GM18873 (cell line): ENCODE data around the gene ANXA9.

Experiments used
- ATAC-seq: cut with Tn5 transposase; IDR thresholded peaks from one replicate; pipeline ENCODE4 v1.9.1; 2021; ENCODE audit warnings: mild to moderate bottlenecking, moderate library complexity, moderate number of reproducible peaks; ENCODE audit not compliant: unreplicated experiment, low FRiP score

Gene ANXA9

DNA sequence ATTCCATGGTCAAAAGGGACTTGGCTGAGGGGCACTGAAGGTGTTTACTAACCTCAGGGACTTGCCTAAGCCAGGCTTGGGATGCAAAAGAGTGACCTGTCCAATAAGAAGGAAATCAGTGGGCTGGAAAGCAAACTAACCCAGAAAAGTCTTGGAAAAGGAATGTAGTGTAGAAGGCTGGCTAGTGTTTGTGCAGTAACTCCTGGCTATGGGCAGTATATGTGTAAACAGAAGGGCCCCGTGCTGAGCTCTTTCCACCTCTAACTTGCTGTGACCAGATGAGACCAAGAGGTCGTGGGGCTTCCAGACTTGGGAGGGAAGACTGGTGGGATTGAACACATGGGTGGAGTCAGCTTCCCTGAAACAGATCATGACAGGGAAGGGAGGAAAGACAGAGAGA is 20.5 kb downstream of the ANXA9 start:
- ATAC-seq = no peak

DNA sequence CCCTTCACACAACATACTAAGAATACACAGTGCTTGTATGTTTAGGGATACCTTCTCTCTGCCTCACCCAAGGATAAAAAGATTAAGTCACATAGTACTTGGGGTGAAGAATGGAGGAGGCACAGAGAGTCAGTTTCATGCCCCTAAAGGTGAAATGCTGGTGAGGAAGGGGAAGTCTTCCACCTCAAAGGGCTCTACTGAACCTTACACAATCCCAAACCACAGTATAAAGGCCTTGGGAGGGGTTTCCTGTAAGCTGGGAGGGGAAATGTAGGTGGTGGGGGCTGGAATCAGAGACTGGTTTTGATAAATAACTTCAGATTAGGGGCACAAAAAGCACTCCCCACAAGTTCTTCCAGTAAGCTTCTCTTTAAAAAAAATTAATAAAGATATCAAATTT is 21.1 kb downstream of the ANXA9 start:
- no peak for ATAC-seq

DNA sequence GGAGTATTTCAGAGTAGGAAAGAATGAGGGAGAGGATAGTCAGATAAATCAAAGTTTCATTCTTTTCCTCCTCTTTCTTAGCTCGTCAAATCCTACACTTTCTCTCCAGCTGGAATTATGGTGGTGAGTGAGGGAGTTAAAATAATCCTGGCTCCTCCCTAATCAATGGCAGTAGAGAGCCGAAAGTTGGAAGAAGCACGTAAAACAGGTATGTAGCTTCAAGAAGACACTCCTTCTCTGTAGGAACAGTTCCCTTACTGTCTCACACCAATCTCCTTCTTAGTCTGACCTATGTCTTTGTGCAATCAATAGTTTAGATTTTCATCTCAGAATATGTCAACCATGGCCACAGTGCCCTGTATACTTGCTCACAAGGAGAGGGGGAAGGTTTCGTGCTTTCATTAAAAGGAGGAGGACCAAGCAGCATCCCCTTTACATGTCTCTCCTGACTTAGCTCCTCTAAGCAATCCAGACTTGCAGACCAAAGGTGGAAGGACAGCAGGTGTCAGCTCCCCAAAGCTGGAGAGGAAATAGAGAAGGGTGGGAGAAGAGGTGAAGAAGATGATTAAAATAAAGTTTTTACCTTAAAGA is 23.7 kb downstream of the ANXA9 start:
- ATAC-seq = no peak

DNA sequence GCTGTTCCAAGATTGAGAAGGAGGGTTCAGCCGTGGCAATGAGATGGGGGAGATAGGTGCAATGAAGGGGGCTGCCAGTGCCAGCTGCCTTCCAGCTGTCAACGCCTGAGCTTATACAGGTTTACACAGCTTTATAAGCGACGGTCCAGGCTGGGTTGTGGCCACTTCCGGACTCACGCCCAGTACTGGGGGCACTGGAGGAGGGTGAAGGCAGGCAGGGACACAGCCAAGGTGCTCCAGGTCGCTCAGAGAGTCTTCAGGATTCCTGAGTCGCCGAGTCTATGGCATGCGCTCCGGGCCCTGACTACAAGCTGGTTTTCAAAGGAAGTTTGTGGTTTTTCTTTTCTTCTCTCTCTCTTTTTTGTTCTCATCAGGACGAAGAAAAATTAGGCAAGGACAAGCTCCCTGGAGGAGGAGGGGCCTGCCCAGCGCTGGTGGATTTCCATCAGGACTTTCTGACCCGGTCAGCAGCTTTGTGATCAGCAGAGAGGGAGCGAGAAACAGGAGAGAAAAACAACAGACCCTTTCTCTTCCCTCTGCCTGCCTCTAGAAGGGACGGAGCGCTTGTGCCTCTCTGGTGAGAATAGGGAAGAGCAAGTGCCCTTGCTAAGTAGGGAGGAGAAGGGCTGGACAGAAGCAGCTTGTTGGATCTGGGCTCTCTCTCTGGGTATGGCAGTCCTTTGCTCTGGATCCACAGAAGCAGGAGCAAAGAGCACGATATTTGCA is 24.4 kb downstream of the ANXA9 start, which contains the start of gene MINDY1:
Gene MINDY1, minus strand, starts transcription at position 576 of the 726 bp plus-strand sequence. CDS start 4,285 bp downstream, outside the sequence.
- no peak for ATAC-seq

DNA sequence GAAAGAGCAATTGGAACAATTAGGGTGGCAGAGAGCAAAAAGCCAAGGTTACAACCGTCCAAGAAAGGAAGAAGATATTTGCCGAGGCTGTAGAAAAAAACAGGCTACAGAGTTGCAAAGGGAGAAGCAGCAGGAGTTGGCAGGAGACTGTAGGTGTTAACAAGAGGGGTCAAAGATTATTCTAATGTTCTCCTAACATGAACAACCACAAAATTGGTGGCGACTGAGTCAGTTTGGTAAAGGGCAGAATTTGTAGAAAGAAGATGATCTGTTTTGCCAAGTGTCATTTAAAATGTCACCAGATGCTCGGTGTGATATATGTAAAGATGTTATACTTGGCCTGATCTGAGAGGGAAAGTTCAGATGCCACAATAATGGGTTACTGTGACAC is 25.8 kb downstream of the ANXA9 start:
- no peak for ATAC-seq

DNA sequence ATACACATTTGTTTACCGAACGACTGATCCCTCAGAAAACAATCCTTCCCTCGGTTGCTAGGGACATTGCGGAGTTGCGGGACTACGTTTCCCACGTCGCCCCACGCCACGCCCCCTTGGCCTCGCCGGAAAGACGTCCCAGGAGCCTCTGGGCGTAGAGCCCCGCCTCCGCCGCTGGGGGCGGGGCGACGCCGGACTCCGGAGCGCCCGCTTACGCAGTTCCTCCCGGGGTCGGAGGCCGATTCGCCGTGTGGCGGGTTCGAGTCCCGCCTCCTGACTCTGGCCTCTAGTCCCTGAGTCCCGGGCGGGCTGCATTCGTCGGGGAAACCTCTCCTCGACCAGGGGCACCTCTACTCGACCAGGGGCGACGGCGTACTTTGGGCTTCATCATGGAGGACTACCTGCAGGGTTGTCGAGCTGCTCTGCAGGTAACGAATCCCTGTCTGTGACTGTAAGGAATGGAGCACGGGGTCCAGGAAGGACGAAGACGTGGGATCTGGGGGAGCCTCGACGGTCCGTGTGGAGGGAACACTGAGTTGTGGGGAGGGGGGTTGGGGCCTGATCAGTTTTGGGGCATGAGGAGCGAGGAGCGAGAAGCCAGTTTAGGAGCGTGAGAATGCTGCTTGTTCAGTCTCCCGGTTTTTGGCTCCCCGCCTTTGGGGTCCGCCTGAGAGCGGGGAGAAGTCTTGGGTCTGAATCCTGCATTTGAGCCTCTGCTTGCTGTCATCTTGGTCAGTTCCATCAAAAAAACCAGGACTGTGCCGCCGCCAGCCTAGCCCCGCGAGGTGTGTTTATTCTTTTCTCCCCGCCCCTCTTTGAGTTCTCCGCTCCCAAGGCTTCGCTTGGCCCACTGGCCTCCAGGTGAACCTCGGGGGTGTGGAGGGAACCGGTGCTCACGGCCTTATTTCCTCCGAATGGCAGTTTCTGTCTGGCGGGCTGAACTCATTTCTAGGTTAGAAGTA is 26.4 kb downstream of the ANXA9 start, which contains the start of gene PRUNE1:
Gene PRUNE1, plus strand, starts transcription at position 206 of the 962 bp plus-strand sequence. Its CDS starts 184 bp downstream, at position 390.
- no peak for ATAC-seq

DNA sequence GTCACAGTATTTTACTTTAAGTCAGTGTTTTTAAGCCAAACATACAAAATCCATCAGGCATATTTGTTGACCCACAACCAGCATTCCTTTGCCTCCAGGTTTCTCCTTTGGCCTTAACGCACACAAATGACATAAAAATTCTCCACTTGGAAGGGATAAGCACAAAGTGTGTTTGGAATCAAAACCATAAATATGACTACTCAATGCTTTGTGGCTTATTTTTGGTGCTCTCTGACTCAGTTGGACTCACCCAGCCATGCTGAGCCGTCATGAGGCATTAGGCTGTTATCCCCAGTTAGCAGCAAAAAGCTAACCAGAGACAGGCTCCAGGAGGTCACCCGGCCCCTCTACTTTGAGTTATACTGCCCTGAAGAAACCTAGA is 27.1 kb downstream of the ANXA9 start:
- no peak for ATAC-seq

DNA sequence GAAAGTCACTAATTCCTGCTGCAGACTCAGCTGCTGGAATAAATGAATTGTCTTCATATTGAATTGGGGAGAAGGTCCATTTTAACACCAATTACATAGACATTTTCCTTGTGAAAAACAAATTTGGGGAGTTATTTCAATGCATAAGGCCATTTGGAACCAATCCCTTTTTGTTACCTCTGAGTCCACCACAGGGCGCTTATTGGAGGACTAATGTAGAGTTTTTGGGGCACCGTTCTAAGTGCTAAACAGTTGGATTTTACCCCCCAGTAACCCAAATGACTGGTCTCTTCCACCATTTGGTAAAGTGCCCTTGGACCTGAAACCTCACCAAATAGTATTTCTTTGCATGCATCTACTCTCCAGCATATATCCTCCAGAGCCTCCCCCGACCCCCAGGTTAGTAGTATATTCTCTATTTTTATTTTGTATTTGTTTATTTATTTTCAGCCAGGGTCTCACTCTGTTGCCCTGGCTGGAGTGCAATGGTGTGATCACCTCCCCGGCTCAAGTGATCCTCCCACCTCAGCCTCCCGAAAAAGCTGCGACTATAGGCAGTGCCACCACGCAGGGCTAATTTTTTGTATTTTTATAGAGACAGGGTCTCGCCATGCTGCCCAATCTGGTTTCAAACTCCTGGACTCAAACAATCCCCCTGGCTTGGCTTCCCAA is 27.7 kb downstream of the ANXA9 start:
- no peak for ATAC-seq

DNA sequence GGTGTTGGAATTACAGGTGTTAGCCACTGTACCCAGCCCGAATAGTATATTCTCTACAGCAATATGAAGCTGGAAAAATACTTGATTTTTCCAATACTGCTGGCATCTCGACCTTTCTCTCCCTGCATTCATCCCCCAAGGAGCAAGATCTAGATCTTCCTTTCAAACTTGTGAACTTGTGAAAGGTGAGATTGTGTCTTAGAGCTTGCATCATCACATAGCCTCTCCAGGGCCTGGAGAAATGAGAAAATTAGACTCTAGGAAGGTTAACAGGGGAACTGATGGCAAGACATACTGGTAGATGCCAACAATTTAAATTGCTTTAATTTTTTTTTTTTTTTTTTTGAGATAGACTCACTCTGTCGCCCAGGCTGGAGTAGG is 28.2 kb downstream of the ANXA9 start:
- ATAC-seq = no peak

DNA sequence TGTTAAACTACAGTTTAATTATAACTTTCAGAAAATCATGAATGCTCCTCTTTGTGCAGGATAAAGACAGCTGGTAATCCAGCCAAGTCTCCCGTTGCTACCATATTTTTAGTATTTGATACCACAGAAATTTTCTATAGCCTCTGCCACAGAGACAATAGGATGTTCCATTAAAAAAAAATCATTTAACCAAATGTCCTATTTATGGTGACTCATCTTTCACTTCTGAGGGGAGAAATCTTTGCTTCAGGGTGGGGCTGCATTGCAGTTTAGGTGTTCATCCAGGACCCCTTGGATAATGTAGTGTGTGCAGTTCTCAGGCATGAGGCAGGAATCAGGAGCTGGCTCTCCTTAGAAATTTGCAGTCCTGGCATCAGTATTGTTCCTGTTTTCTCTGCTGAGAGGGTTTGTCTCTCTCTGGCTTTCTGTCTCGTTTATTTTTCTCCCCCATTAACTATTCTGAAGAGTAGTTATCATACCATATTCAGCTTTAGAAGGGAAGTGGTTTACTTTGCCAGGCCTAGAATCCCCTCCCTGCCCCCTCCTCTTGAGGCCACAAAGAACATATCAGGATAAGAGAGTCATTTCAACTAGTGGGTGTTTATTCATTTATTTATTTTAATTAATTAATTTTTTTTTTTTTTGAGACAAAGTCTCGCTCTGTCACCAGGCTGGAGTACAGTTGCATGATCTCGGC is 29.2 kb downstream of the ANXA9 start:
- no peak for ATAC-seq

DNA sequence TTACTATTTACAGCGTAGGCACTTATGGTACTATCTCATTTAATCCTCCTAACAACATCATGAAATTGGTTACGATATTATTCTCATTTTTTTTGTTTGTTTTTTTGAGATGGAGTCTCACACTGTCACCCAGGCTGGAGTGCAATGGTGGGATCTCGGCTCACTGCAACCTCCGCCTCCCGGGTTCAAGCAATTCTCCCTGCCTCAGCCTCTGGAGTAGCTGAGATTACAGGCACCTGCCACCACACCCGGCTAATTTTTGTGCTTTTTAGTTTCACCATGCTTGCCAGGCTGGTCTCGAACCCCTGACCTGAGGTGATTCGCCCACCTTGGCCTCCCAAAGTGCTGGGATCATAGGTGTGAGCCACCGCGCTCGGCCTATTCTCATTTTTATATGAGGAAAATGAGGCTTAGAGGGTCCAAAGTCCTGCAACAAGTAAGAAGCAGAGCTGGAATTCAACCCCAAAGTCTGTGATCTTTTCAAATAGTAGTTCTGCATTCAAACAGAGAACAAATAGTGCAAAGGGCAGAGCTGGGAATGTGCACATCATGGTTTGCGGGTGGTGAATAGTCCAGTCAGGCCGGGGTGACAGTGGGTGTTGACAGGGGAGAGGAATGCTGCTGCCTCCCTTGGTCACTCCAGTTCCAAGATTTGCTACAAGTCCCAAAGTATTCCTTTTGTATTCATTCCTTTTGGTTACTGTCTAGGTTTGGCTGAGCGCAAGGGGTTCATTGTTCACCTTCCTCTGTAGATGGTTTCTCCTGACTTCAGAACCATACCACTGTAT is 30.8 kb downstream of the ANXA9 start:
- ATAC-seq = no peak

DNA sequence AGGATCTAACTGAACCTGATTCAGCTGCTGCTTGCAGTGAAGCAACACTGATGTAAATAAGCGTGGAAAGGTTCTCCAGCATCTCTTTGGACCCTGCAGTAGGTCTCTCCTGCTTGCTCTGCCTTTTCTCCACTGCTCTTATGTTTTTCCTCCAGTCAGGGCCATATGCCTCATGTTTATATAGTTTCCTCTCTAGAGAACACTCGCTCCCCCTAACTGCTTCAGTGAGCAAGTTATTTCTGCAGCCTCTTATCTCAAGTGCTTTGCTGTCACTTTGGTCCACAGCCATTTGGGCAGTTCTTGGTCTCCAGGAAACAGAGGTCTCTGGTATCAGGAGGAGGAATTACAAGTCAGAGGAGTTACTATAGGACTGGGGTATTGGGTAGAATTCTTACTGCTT is 31.4 kb downstream of the ANXA9 start:
- ATAC-seq = no peak

DNA sequence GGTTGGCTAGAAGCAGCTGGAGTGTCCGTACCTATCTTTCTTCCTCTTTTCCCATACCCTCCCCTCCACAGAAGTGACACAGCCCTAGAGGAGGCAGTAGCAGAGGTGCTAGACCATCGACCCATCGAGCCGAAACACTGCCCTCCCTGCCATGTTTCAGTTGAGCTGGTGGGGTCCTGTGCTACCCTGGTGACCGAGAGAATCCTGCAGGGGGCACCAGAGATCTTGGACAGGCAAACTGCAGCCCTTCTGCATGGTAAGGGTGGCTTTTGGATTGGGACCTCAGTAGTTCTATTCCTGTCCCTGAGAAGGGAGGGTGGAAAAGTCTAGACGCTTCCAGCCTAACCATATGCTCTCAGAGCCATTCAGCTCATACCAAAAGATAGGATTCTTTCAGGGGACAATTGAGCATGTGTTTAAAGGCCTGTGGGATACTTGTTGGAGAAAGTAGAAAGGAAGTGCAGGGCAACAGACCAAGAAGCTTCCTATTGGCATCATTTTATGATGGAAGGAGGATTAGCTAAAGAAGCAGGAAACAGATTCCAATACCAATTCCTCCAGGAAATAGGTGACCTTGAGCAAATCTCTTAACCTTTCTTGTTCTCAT is 42.6 kb downstream of the ANXA9 start:
- ATAC-seq = no peak

DNA sequence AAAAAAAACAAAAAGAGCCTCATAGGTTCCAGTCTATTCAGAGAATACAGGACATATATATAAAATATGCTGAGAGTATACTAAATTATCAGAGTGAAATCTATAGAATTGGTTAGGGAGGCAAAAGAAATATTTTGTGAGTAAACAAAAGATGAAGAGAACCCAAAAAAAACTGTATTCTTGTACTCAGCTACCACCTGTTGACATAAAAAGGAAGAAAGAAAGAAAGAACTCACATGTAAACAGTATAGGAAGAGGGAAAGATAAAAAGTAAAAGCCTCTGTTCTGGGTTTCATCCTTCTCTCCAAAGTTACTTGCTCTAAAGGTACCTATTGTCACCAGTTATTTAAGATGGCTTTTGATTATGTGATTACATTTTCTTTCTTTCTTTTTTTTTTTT is 44.4 kb downstream of the ANXA9 start:
- ATAC-seq = no peak

DNA sequence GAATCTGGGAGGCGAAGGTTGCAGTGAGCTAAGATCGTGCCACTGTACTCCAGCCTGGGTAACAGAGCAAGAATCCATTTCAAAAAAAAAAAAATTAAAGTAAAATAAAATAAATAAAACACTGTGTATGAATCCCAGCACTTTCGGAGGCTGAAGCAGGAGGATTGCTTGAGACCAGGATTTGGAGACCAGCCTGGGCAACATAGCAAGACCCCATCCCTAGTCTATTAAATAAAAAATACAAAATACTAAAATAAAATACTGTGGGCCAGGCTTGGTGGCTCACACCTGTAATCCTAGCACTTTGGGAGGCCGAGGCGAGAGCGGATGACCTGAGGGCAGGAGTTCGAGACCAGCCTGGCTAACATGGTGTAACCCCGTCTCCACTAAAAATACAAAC is 50.1 kb downstream of the ANXA9 start:
- no peak for ATAC-seq

DNA sequence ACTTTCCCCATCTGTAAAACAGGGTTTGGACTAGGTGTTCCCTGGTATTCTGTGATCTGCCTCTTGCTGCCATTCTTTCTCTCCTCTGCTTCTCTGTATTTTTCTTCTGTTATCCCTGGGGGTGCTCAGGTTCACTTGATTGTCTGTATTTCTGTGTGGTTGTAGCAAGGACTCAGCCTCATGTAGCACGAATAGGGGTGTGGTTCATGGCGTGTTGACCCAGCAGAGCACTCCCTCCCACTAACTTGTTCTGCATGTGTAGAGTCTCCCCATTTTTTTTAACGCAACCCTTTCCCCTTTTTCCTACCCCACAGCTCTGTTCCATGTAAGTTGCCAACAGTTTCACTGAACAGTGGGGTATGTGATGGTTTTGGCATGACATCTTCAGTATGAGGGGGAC is 53.1 kb downstream of the ANXA9 start:
- ATAC-seq = no peak

DNA sequence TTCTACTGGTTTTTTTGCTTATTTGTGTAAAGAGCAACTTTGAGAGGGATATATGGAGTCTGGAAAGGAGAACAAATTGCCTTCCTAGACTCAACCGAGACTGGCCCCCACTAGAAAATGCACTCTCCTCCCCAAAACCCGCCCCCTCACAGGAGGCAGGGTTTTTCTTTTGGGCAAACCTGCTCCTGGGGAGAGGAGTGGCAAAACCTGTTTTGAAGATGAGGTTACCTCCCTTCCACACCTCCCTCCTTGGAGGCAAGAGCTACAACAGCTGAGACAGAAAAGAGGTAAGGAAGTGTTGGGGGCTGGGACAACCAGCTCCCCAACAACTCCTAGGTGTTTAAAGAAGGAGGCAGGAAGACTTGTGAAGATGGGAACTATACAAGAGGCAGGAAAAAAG is 54.3 kb downstream of the ANXA9 start, which contains the start of gene BNIPL:
Gene BNIPL, plus strand, starts transcription at position 231 of the 400 bp plus-strand sequence. Its CDS starts 140 bp downstream, at position 371.
- no peak for ATAC-seq

DNA sequence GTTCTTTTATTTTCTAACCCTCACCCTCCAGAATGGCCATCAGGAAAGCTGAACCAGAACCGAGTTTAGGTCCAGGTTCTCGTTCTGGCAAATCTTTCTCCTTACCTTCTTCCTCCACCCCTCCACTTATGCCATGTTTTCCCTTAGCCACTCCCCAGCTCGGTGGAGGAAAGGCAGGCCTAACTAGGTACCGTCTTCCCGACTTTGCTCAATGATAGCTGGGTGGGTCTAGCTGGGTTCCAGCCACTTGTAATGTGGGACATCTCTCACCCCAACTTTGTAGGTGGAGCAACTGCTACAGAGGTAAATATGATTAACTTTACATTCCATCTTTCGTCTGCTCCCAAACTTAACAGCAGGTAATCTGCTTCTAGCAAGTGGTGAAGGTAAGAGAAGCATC is 54.9 kb downstream of the ANXA9 start:
- no peak for ATAC-seq

DNA sequence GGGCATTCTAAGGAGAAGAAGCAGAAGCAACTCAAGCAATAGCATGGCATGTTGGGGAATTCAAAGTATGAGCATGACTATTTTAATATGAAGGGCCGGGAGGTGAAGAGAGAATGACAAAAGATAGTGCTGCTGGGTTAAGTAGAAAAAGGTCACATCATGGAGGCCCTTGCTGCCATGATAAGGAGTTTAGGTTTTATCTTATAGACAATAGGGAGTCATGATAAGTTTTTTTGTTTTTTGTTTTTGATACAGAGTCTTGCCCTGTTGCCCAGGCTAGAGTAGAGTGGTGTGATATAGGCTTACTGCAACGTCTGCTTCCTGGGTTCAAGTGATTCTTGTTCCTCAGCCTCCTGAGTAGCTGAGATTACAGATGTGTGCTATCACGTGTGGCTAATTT is 57.4 kb downstream of the ANXA9 start:
- ATAC-seq = no peak
